MM.1S (cell line): Measurements from ENCODE around the gene RHOU.

Experiments
- DNase-seq: peaks from one replicate; pipeline ENCODE4 v3.0.0-alpha.2; 2015
- H2AFZ ChIP-seq: fragments of 300-600 bp; sonication (generic); 2 replicates; pipeline ENCODE4 v1.6.0; 2016; ENCODE audit warnings: antibody characterized with exemption, low read length
- H3F3A ChIP-seq: fragments of 300-600 bp; sonication (generic); 2 replicates; pipeline ENCODE4 v1.6.1; 2016; ENCODE audit warnings: mild to moderate bottlenecking, antibody characterized with exemption, low read length, moderate library complexity, mixed read lengths; ENCODE audit not compliant: insufficient read depth
- H3K27ac ChIP-seq: fragments of 300-600 bp; sonication (generic); 2 replicates; pipeline ENCODE4 v1.5.1; 2016; ENCODE audit warnings: mild to moderate bottlenecking, low read length
- H3K27me3 ChIP-seq: fragments of 300-600 bp; sonication (generic); replicated peaks from 2 replicates; pipeline ENCODE4 v1.6.0; 2016; ENCODE audit warnings: low read length; ENCODE audit not compliant: insufficient read depth
- H3K36me3 ChIP-seq: fragments of 300-600 bp; sonication (generic); replicated peaks from 2 replicates; pipeline ENCODE4 v1.6.1; 2016; ENCODE audit warnings: mild to moderate bottlenecking, low read length, mixed read lengths; ENCODE audit not compliant: insufficient read depth
- H3K4me1 ChIP-seq: fragments of 300-600 bp; sonication (generic); 2 replicates; pipeline ENCODE4 v1.6.1; 2016; ENCODE audit warnings: low read length, mixed read lengths
- H3K4me2 ChIP-seq: fragments of 300-600 bp; sonication (generic); 2 replicates; pipeline ENCODE4 v1.6.0; 2016; ENCODE audit warnings: low read depth, low read length
- H3K4me3 ChIP-seq: fragments of 300-600 bp; sonication (generic); 2 replicates; pipeline ENCODE4 v1.5.1; 2016; ENCODE audit warnings: low read length, mixed read lengths
- H3K79me2 ChIP-seq: fragments of 300-600 bp; sonication (generic); 2 replicates; pipeline ENCODE4 v1.6.1; 2016; ENCODE audit warnings: mixed run types, low read length, mixed read lengths
- H3K9ac ChIP-seq: fragments of 300-600 bp; sonication (generic); 2 replicates; pipeline ENCODE4 v1.6.1; 2016; ENCODE audit warnings: low read length, mixed read lengths
- H3K9me2 ChIP-seq: fragments of 300-600 bp; sonication (generic); replicated peaks from 2 replicates; pipeline ENCODE4 v1.6.1; 2016; ENCODE audit warnings: mild to moderate bottlenecking, low read length, mixed read lengths; ENCODE audit not compliant: insufficient read depth
- H3K9me3 ChIP-seq: fragments of 300-600 bp; sonication (generic); replicated peaks from 2 replicates; pipeline ENCODE4 v1.6.1; 2016; ENCODE audit warnings: mild to moderate bottlenecking, low read length, mixed read lengths; ENCODE audit not compliant: insufficient read depth
- H4K20me1 ChIP-seq: fragments of 300-600 bp; sonication (generic); 2 replicates; pipeline ENCODE4 v1.6.1; 2016; ENCODE audit warnings: mild to moderate bottlenecking, low read length, moderate library complexity, mixed read lengths; ENCODE audit not compliant: insufficient read depth
- CTCF ChIP-seq: fragments of 300-600 bp; sonication (generic); IDR thresholded peaks from 2 replicates; pipeline ENCODE4 v1.5.1; 2016; ENCODE audit warnings: antibody characterized with exemption, low read length, mixed read lengths
- EZH2 ChIP-seq: fragments of 300-600 bp; sonication (generic); optimal IDR thresholded peaks from 2 replicates; pipeline ENCODE3; 2017; ENCODE audit warnings: low read depth, mild to moderate bottlenecking, antibody characterized with exemption, low read length, mixed read lengths
- EZH2phosphoT487 ChIP-seq: fragments of 300-600 bp; sonication (generic); IDR thresholded peaks from 2 replicates; pipeline ENCODE4 v1.6.1; 2018; ENCODE audit warnings: antibody characterized with exemption, low read length

RHOU gene

GRCh38 chr1:228778961-228779360, 43.7 kb downstream of the RHOU start:
- no peaks in the 10 kb centered on the region for H3K9me3 ChIP-seq
- TF ChIP-seq EZH2phosphoT487 (no peak), CTCF (no peak), EZH2 (no peak)
- no peak overlapping the region for H3K4me2 ChIP-seq
- no peaks in the 10 kb centered on the region for H3K36me3 ChIP-seq
- H3F3A ChIP-seq: no peaks in the 10 kb centered on the region
- H3K4me3 ChIP-seq: no peak overlapping the region
- DNase-seq: no peak
- H3K9me2 ChIP-seq: no peaks in the 10 kb centered on the region
- no peaks in the 10 kb centered on the region for H3K4me1 ChIP-seq
- H3K9ac ChIP-seq: no peak overlapping the region
- no peaks in the 10 kb centered on the region for H3K79me2 ChIP-seq
- H3K27me3 ChIP-seq: no peaks in the 10 kb centered on the region
- H3K27ac ChIP-seq: no peak overlapping the region
- no peak overlapping the region for H2AFZ ChIP-seq
- H4K20me1 ChIP-seq: no peaks in the 10 kb centered on the region

GRCh38 chr1:228781161-228781808, 46.0 kb downstream of the RHOU start:
- no peaks in the 10 kb centered on the region for H4K20me1 ChIP-seq
- no peaks in the 10 kb centered on the region for H3K36me3 ChIP-seq
- H3K9ac ChIP-seq: no peak overlapping the region
- no peak overlapping the region for H3K4me2 ChIP-seq
- H3K9me2 ChIP-seq: no peaks in the 10 kb centered on the region
- no peaks in the 10 kb centered on the region for H3K79me2 ChIP-seq
- H3K9me3 ChIP-seq: no peaks in the 10 kb centered on the region
- no peaks in the 10 kb centered on the region for H3F3A ChIP-seq
- H2AFZ ChIP-seq: no peak overlapping the region
- TF ChIP-seq EZH2phosphoT487: no peak
- TF ChIP-seq CTCF: no peak
- no peak for TF ChIP-seq EZH2
- H3K4me3 ChIP-seq: no peak overlapping the region
- no peak for DNase-seq
- no peak overlapping the region for H3K27ac ChIP-seq
- H3K27me3 ChIP-seq: no peaks in the 10 kb centered on the region
- H3K4me1 ChIP-seq: no peaks in the 10 kb centered on the region

GRCh38 chr1:228781809-228782661, 46.8 kb downstream of the RHOU start:
- Histone ChIP-seq H3K27me3 (no peaks in the 10 kb centered on the region), H3K9ac (no peak overlapping the region), H3F3A (no peaks in the 10 kb centered on the region), H3K4me1 (no peaks in the 10 kb centered on the region), H3K4me2 (no peak overlapping the region), H3K27ac (no peak overlapping the region), H3K79me2 (no peaks in the 10 kb centered on the region), H3K9me3 (no peaks in the 10 kb centered on the region), H4K20me1 (no peaks in the 10 kb centered on the region), H3K36me3 (no peaks in the 10 kb centered on the region), H3K9me2 (no peaks in the 10 kb centered on the region), H2AFZ (no peak overlapping the region), H3K4me3 (no peak overlapping the region)
- DNase-seq: no peak
- no peak for TF ChIP-seq CTCF
- TF ChIP-seq EZH2: no peak
- no peak for TF ChIP-seq EZH2phosphoT487
